NB4 (cell line): ENCODE results near the gene NMNAT3.

Experiments used
- CTCF ChIP-seq: IDR thresholded peaks from one replicate; pipeline ENCODE4 v1.5.1; 2012; ENCODE audit warnings: low read depth, low read length
- POLR2A ChIP-seq: IDR thresholded peaks from 2 replicates; pipeline ENCODE4 v1.6.1; 2011; ENCODE audit warnings: mild to moderate bottlenecking; ENCODE audit not compliant: insufficient read length; ENCODE audit errors: extremely low read depth

GRCh38 chr3:139672884-139673283 is 4.9 kb downstream of the NMNAT3 start:
- TF ChIP-seq POLR2A, result no peak
- TF ChIP-seq CTCF, result no peak
